Loucy (cell line): Measurements from ENCODE around the gene PIGW.

Experiments used
- H2AFZ ChIP-seq: fragments of 200-600 bp; sonication (generic); 2 replicates; pipeline ENCODE4 v1.6.0; 2016; ENCODE audit warnings: antibody characterized with exemption, mild to moderate bottlenecking, low read length, moderate library complexity
- H3F3A ChIP-seq: fragments of 200-600 bp; 2 replicates; pipeline ENCODE4 v1.6.0; 2016; ENCODE audit warnings: antibody characterized with exemption, low read depth, mild to moderate bottlenecking
- H3K27me3 ChIP-seq: fragments of 200-600 bp; sonication (generic); 2 replicates; pipeline ENCODE4 v1.6.1; 2014; ENCODE audit warnings: low read length, mild to moderate bottlenecking; ENCODE audit not compliant: insufficient read depth, poor library complexity, severe bottlenecking
- H3K36me3 ChIP-seq: fragments of 200-600 bp; sonication (generic); 2 replicates; pipeline ENCODE4 v1.6.1; 2016; ENCODE audit warnings: low read length; ENCODE audit not compliant: insufficient read depth
- H3K4me1 ChIP-seq: fragments of 200-600 bp; sonication (generic); 2 replicates; pipeline ENCODE4 v1.5.1; 2014; ENCODE audit warnings: low read length, mild to moderate bottlenecking; ENCODE audit not compliant: insufficient read depth, poor library complexity, severe bottlenecking
- H3K4me2 ChIP-seq: fragments of 200-600 bp; sonication (generic); 2 replicates; pipeline ENCODE4 v1.6.0; 2014; ENCODE audit warnings: antibody characterized with exemption, low read length, low read depth, mild to moderate bottlenecking; ENCODE audit not compliant: poor library complexity, severe bottlenecking
- H3K4me3 ChIP-seq: fragments of 200-600 bp; sonication (generic); 2 replicates; pipeline ENCODE4 v1.5.1; 2014; ENCODE audit warnings: low read length, mild to moderate bottlenecking, mixed read lengths; ENCODE audit not compliant: poor library complexity, severe bottlenecking
- H3K79me2 ChIP-seq: fragments of 200-600 bp; sonication (generic); 2 replicates; pipeline ENCODE4 v1.6.1; 2014; ENCODE audit warnings: low read length; ENCODE audit not compliant: insufficient read depth
- H3K9ac ChIP-seq: fragments of 200-600 bp; sonication (generic); 2 replicates; pipeline ENCODE4 v1.6.0; 2014; ENCODE audit warnings: mild to moderate bottlenecking, low read depth, low read length, moderate library complexity; ENCODE audit not compliant: poor library complexity, severe bottlenecking
- H3K9me2 ChIP-seq: fragments of 200-600 bp; sonication (generic); replicated peaks from 2 replicates; pipeline ENCODE4 v1.6.1; 2016; ENCODE audit warnings: low read depth, low read length, mixed read lengths
- H3K9me3 ChIP-seq: fragments of 200-600 bp; sonication (generic); 2 replicates; pipeline ENCODE4 v1.6.1; 2014; ENCODE audit warnings: mild to moderate bottlenecking, antibody characterized with exemption, low read length, low read depth; ENCODE audit not compliant: insufficient read depth
- H4K20me1 ChIP-seq: fragments of 200-600 bp; sonication (generic); 2 replicates; pipeline ENCODE4 v1.6.0; 2014; ENCODE audit warnings: antibody characterized with exemption, low read length, mild to moderate bottlenecking; ENCODE audit not compliant: insufficient read depth, poor library complexity, severe bottlenecking
- CTCF ChIP-seq: fragments of 200-600 bp; sonication (generic); conservative IDR thresholded peaks from 2 replicates; pipeline ENCODE4 v1.5.1; 2014; ENCODE audit warnings: mild to moderate bottlenecking, antibody characterized with exemption, low read length
- EZH2phosphoT487 ChIP-seq: fragments of 200-600 bp; IDR thresholded peaks from 2 replicates; pipeline ENCODE4 v1.6.1; 2018; ENCODE audit warnings: antibody characterized with exemption, mild to moderate bottlenecking, moderate library complexity, borderline replicate concordance

The PIGW gene

GRCh38 chr17:36486204-36487194, 48.3 kb upstream of the PIGW start, which contains the start of gene ZNHIT3:
TSS of gene ZNHIT3 (plus strand) at chr17:36486681. CDS start at chr17:36486700, 19 bp downstream.
- H3K79me2 ChIP-seq, result peaks cover 50% of the 10 kb centered on the region
- TF ChIP-seq EZH2phosphoT487 (no peak), CTCF (no peak)

DNA sequence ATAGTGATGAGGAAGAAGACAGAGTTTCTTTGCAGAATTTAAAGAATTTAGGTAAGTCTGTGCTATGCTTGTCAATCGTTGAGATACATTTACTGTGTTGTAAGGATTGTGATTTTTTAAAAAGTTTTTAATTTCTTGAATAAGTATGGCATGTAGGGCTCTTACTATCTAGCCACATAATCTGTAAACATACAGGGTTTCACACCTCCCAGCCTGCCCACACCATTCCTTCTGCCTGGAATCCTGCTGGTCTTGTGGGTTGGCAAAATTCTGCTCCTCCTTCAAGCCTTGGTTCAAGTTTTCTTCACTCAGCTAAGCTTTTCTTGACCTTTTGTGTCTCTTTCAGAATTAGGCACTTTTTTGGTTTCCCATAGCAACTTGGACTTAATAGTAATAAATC, 40.8 kb upstream of the PIGW start:
- Histone ChIP-seq H3K4me3 (no peak overlapping the region), H3K9me2 (no peaks in the 10 kb centered on the region), H3F3A (no peaks in the 10 kb centered on the region; the same call in 1 of the 2 replicates), H3K9me3 (no peaks in the 10 kb centered on the region), H3K27me3 (no peaks in the 10 kb centered on the region), H2AFZ (no peak overlapping the region), H3K79me2 (peaks cover 40% of the 10 kb centered on the region), H3K4me2 (no peak overlapping the region), H3K4me1 (peaks cover 5% of the 10 kb centered on the region), H3K36me3 (peaks cover 69% of the 10 kb centered on the region), H4K20me1 (peaks cover 22% of the 10 kb centered on the region), H3K9ac (no peak overlapping the region)
- no peak for TF ChIP-seq CTCF
- TF ChIP-seq EZH2phosphoT487, result no peak

More at GRCh38 chr17:36486204-36487194, 48.3 kb upstream of the PIGW start, which contains the start of gene ZNHIT3:
- Histone ChIP-seq H3K4me2 (peak within 1 kb of the TSS; percentile 92), H3K4me1 (peaks cover 22% of the 10 kb centered on the region), H4K20me1 (peaks cover 36% of the 10 kb centered on the region), H3K9me3 (no peaks in the 10 kb centered on the region), H3K36me3 (peaks cover 3% of the 10 kb centered on the region), H3K4me3 (peak within 1 kb of the TSS; percentile 92), H2AFZ (peak within 1 kb of the TSS; percentile 90), H3K9ac (peak within 1 kb of the TSS; percentile 83), H3F3A (no peaks in the 10 kb centered on the region), H3K27me3 (no peaks in the 10 kb centered on the region), H3K9me2 (no peaks in the 10 kb centered on the region)

GRCh38 chr17:36494674-36495073, 40.1 kb upstream of the PIGW start:
- Histone ChIP-seq H3F3A (no peaks in the 10 kb centered on the region; the same call in 1 of the 2 replicates), H4K20me1 (peaks cover 20% of the 10 kb centered on the region), H3K4me3 (no peak overlapping the region), H3K4me2 (no peak overlapping the region), H3K9me3 (no peaks in the 10 kb centered on the region), H3K79me2 (peaks cover 33% of the 10 kb centered on the region), H3K9me2 (no peaks in the 10 kb centered on the region), H3K27me3 (no peaks in the 10 kb centered on the region), H3K9ac (no peak overlapping the region), H3K36me3 (peaks cover 73% of the 10 kb centered on the region), H3K4me1 (no peaks in the 10 kb centered on the region), H2AFZ (no peak overlapping the region)
- TF ChIP-seq EZH2phosphoT487 (no peak), CTCF (no peak)
